Natural killer cell treated with Interleukin-12 subunit alpha and Interleukin-12 subunit beta and Interleukin-15 and Interleukin-18, amount 100 ng/mL, for 72 hours (primary cell): ENCODE results near the gene PRELID2. TPM values are rescaled to one million over a fixed set of nuclear protein-coding genes. Genes with fewer than 3 reads are reported as not detected.

Source experiments
- ATAC-seq, 2 donors: fragments of 150-1000 bp; cut with Tn5 transposase in 1 of 2; sonication (Bioruptor Pico), chemical (Tn5 transposase) in 1 of 2; 2 replicates each; pipeline ENCODE4 v1.10.0; 2021
- DNase-seq: peaks from one replicate; pipeline ENCODE4 v3.0.0; 2022; ENCODE audit warnings: low spot score
- H3K27ac Mint-ChIP-seq, 2 donors: 1 replicate in 1 of 2; 2 replicates in 1 of 2; pipeline ENCODE4 v1.8.0; 2022; ENCODE audit warnings: mixed read lengths in 2 of 2, mild to moderate bottlenecking in 1 of 2, moderate library complexity in 1 of 2
- H3K27me3 Mint-ChIP-seq, 2 donors: 1 replicate in 1 of 2; 2 replicates in 1 of 2; pipeline ENCODE4 v1.8.0; 2022; ENCODE audit warnings: mixed read lengths in 2 of 2
- H3K36me3 Mint-ChIP-seq: one replicate; pipeline ENCODE4 v1.8.0; 2022; ENCODE audit warnings: mixed read lengths
- H3K4me1 Mint-ChIP-seq, 2 donors: 1 replicate in 1 of 2; 2 replicates in 1 of 2; pipeline ENCODE4 v1.8.0; 2022; ENCODE audit warnings: low read depth in 2 of 2, mixed read lengths in 2 of 2, mild to moderate bottlenecking in 1 of 2
- H3K4me3 Mint-ChIP-seq: one replicate; pipeline ENCODE4 v1.8.0; 2022; ENCODE audit warnings: mixed read lengths
- H3K9me3 Mint-ChIP-seq: 2 replicates; pipeline ENCODE4 v1.8.0; 2022; ENCODE audit warnings: mixed read lengths
- total RNA-seq, 2 donors: library from RNA; stranded (reverse); gene quantifications; one replicate each; pipeline ENCODE4 v1.2.3, GENCODE V29; 2022

PRELID2 gene
- total RNA-seq, 2 donors from 2014 or later: 3.3 to 7.9 TPM

GRCh38 chr5:145830594-145830993 lies 4.5 kb downstream of the PRELID2 start:
- Mint-ChIP-seq H3K4me3 (no peak overlapping the region), H3K27ac (no peak overlapping the region), H3K36me3 (no peaks in the 10 kb centered on the region), H3K4me1 (peaks cover 9 to 20% of the 10 kb centered on the region in 2 donors), H3K9me3 (no peaks in the 10 kb centered on the region), H3K27me3 (no peaks in the 10 kb centered on the region)
- no peak for ATAC-seq
- DNase-seq: no peak

- Mint-ChIP-seq H3K27ac (no peak overlapping the region), H3K36me3 (no peaks in the 10 kb centered on the region), H3K4me3 (no peak overlapping the region), H3K4me1 (peaks cover 9 to 20% of the 10 kb centered on the region in 2 donors), H3K27me3 (no peaks in the 10 kb centered on the region), H3K9me3 (no peaks in the 10 kb centered on the region)
- no peak for ATAC-seq
- no peak for DNase-seq
Observed at GRCh38 chr5:145829708-145830361, 5.3 kb downstream of the PRELID2 start.

GRCh38 chr5:145826895-145827674 lies 8.1 kb downstream of the PRELID2 start:
- Mint-ChIP-seq H3K9me3 (no peaks in the 10 kb centered on the region), H3K4me1 (peaks cover 6 to 15% of the 10 kb centered on the region in 2 donors), H3K4me3 (no peak overlapping the region), H3K36me3 (no peaks in the 10 kb centered on the region), H3K27ac (no peak overlapping the region), H3K27me3 (no peaks in the 10 kb centered on the region)
- DNase-seq (no peak), ATAC-seq (no peak)

- H3K4me3 Mint-ChIP-seq: no peak overlapping the region
- no peak overlapping the region for H3K27ac Mint-ChIP-seq
- H3K9me3 Mint-ChIP-seq: no peaks in the 10 kb centered on the region
- no peaks in the 10 kb centered on the region for H3K27me3 Mint-ChIP-seq
- H3K36me3 Mint-ChIP-seq: no peaks in the 10 kb centered on the region
- no peak for DNase-seq
- peaks cover 6 to 8% of the 10 kb centered on the region in 2 donors for H3K4me1 Mint-ChIP-seq
- no peak for ATAC-seq
Observed at GRCh38 chr5:145825751-145826180, 9.4 kb downstream of the PRELID2 start.

GRCh38 chr5:145824040-145824439 lies 11.1 kb downstream of the PRELID2 start:
- Mint-ChIP-seq H3K36me3 (no peaks in the 10 kb centered on the region), H3K27me3 (no peaks in the 10 kb centered on the region), H3K4me3 (no peak overlapping the region), H3K9me3 (no peaks in the 10 kb centered on the region), H3K4me1 (peaks cover 0 to 4% of the 10 kb centered on the region in 2 donors), H3K27ac (no peak overlapping the region)
- DNase-seq (no peak), ATAC-seq (no peak)

GRCh38 chr5:145818604-145819003 lies 16.5 kb downstream of the PRELID2 start:
- Mint-ChIP-seq H3K36me3 (no peaks in the 10 kb centered on the region), H3K27ac (no peak overlapping the region), H3K4me1 (no peaks in the 10 kb centered on the region), H3K4me3 (no peak overlapping the region), H3K27me3 (no peaks in the 10 kb centered on the region), H3K9me3 (no peaks in the 10 kb centered on the region)
- DNase-seq (no peak), ATAC-seq (no peak)

GRCh38 chr5:145812877-145813276 lies 22.3 kb downstream of the PRELID2 start:
- Mint-ChIP-seq H3K9me3 (no peaks in the 10 kb centered on the region), H3K27me3 (no peaks in the 10 kb centered on the region), H3K4me3 (no peak overlapping the region), H3K27ac (no peak overlapping the region), H3K4me1 (no peaks in the 10 kb centered on the region), H3K36me3 (no peaks in the 10 kb centered on the region)
- ATAC-seq: peak in 1 of 2 donors; percentile 36
- DNase-seq: no peak

- H3K4me3 Mint-ChIP-seq: no peak overlapping the region
- H3K9me3 Mint-ChIP-seq: no peaks in the 10 kb centered on the region
- H3K27ac Mint-ChIP-seq: no peak overlapping the region
- H3K27me3 Mint-ChIP-seq: no peaks in the 10 kb centered on the region
- H3K36me3 Mint-ChIP-seq: no peaks in the 10 kb centered on the region
- DNase-seq: no peak
- peak; percentile 9 to 24 for ATAC-seq
- H3K4me1 Mint-ChIP-seq: no peaks in the 10 kb centered on the region
Observed at GRCh38 chr5:145811834-145812625, 23.1 kb downstream of the PRELID2 start.

- Mint-ChIP-seq H3K4me3 (no peak overlapping the region), H3K27me3 (no peaks in the 10 kb centered on the region), H3K27ac (no peak overlapping the region), H3K9me3 (no peaks in the 10 kb centered on the region), H3K36me3 (no peaks in the 10 kb centered on the region), H3K4me1 (no peaks in the 10 kb centered on the region)
- DNase-seq (no peak), ATAC-seq (no peak)
Observed at GRCh38 chr5:145806923-145807322, 28.2 kb downstream of the PRELID2 start.

- Mint-ChIP-seq H3K27me3 (no peaks in the 10 kb centered on the region), H3K27ac (no peak overlapping the region), H3K36me3 (no peaks in the 10 kb centered on the region), H3K4me3 (no peak overlapping the region), H3K9me3 (no peaks in the 10 kb centered on the region), H3K4me1 (no peaks in the 10 kb centered on the region)
- ATAC-seq: no peak
- no peak for DNase-seq
Observed at GRCh38 chr5:145805819-145806218, 29.3 kb downstream of the PRELID2 start.

GRCh38 chr5:145804701-145805100 lies 30.4 kb downstream of the PRELID2 start:
- H3K27me3 Mint-ChIP-seq: no peaks in the 10 kb centered on the region
- no peaks in the 10 kb centered on the region for H3K36me3 Mint-ChIP-seq
- ATAC-seq (no peak), DNase-seq (no peak)
- H3K4me3 Mint-ChIP-seq: no peak overlapping the region
- H3K9me3 Mint-ChIP-seq: no peaks in the 10 kb centered on the region
- H3K27ac Mint-ChIP-seq: no peak overlapping the region
- no peaks in the 10 kb centered on the region for H3K4me1 Mint-ChIP-seq

- H3K36me3 Mint-ChIP-seq: no peaks in the 10 kb centered on the region
- ATAC-seq (no peak), DNase-seq (no peak)
- no peaks in the 10 kb centered on the region for H3K4me1 Mint-ChIP-seq
- no peak overlapping the region for H3K27ac Mint-ChIP-seq
- H3K4me3 Mint-ChIP-seq: no peak overlapping the region
- no peaks in the 10 kb centered on the region for H3K9me3 Mint-ChIP-seq
- no peaks in the 10 kb centered on the region for H3K27me3 Mint-ChIP-seq
Observed at GRCh38 chr5:145803112-145804004, 31.8 kb downstream of the PRELID2 start.

- H3K36me3 Mint-ChIP-seq: no peaks in the 10 kb centered on the region
- H3K27ac Mint-ChIP-seq: no peak overlapping the region
- no peaks in the 10 kb centered on the region for H3K4me1 Mint-ChIP-seq
- DNase-seq (no peak), ATAC-seq (no peak)
- no peaks in the 10 kb centered on the region for H3K27me3 Mint-ChIP-seq
- H3K4me3 Mint-ChIP-seq: no peak overlapping the region
- no peaks in the 10 kb centered on the region for H3K9me3 Mint-ChIP-seq
Observed at GRCh38 chr5:145801195-145801594, 33.9 kb downstream of the PRELID2 start.
